IPS-18c (cell line): ENCODE results near the gene DMAP1.

ENCODE experiments used
- H3K4me3 ChIP-seq: 2 replicates; pipeline ENCODE4 v1.7.0; 2013; ENCODE audit warnings: low read depth, mild to moderate bottlenecking, low read length, moderate library complexity; ENCODE audit not compliant: insufficient read depth
- H3K9me3 ChIP-seq: one replicate; pipeline ENCODE4 v1.6.1; 2013; ENCODE audit warnings: mild to moderate bottlenecking, low read length, moderate library complexity; ENCODE audit not compliant: control insufficient read depth, insufficient read depth

The DMAP1 gene

DNA sequence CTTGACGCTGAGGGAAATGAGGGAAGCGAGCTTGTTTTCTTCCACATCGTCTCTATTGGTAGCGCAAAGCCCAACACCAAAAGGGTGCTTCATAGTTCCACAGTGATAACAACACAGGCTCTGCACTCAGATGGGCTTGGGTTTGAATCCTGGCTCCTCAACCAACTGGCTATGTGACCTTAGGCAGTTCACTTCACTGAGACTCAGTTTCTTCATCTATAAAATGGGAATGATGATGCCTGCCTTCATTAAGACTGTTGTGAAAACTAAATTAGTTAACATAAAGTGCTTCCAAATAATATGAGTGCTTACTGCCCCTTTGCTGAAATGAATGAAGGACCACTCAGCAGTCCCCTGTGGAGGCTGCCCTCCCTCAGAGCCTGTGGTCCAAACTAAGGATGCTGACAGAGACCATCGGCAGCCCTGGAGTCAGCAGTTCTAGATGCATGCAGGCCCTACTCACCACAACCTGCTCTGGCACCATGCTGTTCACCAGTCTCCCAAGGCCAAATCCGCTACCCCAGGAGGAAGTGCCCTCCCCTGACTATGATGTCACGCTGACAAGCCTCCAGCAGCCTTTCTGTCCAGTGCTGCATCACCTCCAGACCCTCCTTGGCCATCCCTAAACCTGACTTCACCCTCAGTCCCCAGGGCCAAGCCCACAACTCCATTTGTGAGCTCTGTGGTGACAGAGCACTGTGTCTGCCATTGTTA is 30.7 kb downstream of the DMAP1 start:
- H3K4me3 ChIP-seq = no peak overlapping the region
- peaks cover 2% of the 10 kb centered on the region for H3K9me3 ChIP-seq

DNA sequence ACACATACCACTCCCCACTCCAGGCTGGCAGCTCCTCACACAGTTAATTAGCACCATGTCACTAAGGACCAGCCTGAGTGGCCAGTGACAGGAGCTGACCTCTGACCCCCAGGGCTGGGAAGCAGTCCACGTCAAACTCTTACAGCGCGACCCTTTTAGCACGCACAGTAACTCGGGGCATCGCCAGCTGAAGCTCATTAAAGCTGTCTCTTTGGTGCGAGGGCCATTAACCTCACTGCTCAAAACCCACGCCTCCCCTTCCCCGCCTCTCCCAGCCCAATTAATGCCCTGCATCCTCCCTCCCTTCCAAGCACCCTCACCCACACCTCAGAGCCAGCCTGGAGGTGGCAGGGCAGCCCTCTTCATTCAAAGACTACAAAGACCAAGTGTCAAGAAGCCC is 31.7 kb downstream of the DMAP1 start:
- Histone ChIP-seq H3K9me3 (peaks cover 2% of the 10 kb centered on the region), H3K4me3 (no peak overlapping the region)

DNA sequence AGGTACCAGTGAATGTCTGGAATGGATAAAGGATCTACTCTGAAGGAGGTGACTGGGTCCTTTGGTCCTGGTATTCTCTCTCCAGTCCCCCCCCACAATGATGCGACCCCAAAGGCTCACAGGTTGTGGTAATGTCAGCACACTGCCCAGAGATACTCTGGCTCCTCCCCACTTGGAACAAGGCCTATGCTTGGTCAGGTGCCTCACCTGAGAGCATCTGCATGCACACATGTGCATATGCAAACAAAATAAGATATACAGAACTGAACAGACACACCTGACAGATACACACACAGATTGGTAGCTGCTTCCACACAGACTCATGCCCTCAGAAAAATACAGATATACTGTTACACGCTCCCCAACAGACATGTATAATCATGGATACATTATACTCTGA is 33.5 kb downstream of the DMAP1 start:
- peaks cover 2% of the 10 kb centered on the region for H3K9me3 ChIP-seq
- no peak overlapping the region for H3K4me3 ChIP-seq

DNA sequence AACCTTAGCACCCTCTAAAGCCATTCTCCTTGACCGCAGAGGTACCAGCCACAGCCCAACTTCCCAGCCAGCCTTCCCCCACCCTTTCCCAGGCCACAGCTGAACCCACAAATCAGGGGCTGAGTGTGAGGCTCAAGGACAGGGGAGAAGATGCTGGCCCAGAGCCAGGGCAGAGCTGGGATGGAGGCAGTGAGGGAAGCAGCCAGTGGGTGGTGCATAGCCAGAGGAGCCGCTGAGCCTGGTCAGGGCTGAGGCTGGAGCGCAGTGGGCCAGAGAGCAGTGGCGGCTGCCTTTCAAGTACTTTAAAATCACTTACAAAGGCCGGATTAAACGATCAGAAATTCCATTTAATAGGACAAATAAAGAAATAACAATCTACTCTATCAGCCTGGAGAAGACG is 36.3 kb downstream of the DMAP1 start:
- no peaks in the 10 kb centered on the region for H3K9me3 ChIP-seq
- no peak overlapping the region for H3K4me3 ChIP-seq

DNA sequence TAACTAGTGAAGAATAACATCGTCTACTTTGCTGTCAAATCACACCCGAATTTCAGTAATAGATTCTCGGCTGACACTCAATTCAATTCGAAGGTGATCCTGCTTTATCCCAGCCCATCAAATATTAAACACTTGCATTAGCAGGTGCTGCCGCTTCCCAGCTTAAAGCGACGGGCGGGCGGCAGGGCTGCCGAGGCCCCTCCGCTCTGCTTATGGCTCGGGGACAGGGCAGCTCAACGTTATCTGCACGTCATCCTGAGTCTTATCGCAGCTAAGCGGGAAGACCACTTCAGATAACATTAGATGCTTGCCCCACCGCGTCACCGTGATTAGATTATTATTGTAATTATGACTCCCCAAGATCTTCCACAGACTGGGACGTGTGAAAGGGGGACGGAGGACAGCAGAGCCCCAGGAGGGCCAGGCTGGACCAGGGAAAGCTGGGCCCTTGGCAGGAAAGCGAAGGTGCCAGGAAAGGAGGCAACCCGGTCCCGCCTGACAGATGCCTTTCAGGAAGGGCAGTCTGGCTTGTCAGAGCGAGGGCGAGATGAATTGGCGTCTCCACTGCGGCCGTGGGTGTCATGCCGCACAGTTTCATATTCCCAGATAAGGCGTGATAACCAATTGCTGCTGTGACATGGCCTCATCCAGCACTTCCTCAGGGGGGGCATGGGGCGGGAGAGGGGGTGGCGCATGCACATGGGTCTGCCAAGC is 37.0 kb downstream of the DMAP1 start:
- Histone ChIP-seq H3K9me3 (no peaks in the 10 kb centered on the region), H3K4me3 (no peak overlapping the region)

DNA sequence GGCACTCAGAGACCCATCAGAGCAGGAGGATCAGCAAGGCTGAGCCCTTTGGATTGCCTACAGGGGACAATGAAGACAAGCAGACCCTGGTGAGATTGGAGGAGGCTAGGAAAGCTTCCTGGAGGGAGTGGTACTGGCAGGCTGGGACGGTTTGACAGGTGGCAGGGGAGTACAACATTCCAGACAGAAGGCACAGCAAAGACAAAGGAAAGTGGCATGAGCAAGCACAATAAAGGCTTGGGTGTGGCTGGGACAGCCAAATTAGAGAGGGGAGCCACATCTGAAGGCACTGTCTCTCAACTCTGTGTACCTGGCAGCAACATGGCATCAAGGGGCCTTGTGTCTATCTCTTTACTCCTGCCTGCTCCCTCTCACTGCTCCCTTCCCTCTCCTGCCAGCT is 38.2 kb downstream of the DMAP1 start:
- H3K9me3 ChIP-seq = no peaks in the 10 kb centered on the region
- H3K4me3 ChIP-seq = no peak overlapping the region

DNA sequence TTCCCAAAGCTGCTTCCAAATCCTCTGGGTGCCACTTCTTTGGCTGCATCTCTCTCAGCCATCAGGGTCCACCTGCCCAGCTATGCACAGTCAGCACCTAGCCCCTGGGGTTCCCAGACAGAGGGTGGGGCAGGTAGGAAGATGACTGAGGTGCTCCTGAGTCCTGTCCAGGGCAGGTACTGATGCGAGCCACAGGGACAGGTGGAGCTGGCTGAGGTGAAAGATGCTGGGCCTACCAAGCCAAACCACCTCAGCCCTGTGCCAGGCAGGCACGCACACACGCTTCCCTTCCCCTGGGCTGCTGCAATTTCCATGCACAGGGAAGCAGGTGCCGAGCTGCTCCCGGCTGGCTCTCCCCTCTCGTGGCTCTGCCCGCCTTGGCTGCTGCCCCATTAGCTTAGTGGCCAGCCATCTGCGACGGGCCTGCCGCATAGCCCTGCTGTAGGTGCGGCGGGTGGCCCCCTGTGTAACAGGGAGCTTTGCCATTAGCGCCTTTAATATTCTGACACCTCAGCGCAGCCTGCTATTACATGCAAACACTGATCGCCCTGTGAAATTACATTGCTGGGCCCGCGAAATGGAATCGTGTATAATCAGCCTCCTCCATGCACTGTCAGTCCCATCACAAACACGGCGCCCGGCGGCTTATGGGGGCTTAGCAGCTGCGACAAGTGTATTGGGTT is 38.9 kb downstream of the DMAP1 start:
- H3K4me3 ChIP-seq = no peak overlapping the region
- H3K9me3 ChIP-seq = no peaks in the 10 kb centered on the region

DNA sequence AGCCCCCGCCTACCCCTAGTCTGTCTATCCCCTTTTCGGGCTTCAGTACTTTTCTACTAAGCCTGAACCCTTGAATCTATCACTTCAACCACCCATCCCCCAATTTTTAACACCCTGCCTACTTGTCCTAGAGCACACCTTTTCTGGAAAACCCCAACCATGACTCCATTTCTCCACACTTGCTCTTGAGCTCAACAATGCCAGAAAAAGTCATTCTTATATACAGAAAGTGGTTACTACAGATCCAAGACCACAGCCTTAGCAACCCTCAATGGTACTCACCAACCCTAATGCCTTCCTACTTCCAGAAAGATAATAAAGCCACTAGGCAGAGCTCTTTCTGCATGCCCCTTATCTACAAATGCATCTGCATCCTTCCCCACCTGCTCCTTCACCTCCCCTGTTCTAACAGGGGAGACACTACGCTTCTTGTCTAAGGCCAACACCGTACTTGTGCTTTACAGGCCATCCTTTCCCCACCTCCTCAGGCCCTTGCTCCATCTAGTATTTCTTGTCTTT is 41.2 kb downstream of the DMAP1 start:
- H3K9me3 ChIP-seq = no peaks in the 10 kb centered on the region
- H3K4me3 ChIP-seq = no peak overlapping the region

DNA sequence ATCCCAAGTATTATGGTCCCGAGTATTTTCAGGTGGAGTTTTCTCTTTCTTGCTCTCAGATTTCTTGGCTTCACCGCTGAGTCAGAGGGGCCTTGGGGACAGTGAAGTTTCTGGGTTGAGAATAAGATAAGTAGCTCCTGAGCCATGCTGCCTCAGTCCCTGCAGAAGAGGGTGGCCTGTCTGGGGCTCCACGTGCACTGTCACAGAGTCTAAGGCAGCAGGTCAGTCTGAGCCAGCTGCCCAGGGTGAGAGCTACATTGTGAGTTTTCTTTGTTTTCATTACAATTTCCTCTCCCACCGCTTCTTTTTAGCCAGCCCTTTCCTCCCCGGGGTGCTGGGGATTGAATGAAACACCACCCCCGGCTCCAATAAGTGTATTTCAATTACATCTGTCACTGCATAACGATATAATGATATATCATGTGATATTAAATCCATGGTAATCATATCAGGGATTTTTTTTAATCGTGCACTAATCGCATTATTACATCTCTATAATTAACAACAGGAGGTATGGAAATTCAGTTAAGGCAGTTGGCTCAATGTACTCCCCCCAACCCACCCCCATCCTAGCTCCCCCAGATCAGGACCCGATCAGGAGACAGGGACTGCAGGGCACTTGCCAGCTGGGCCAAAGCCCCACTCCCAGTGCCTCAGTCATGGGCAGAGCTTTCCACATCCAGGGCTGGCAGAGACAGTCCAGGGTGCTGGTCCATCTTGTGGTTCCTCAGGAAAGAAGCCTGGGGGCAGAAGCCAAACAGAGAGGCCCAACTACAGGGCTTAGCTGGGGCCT is 43.7 kb downstream of the DMAP1 start:
- peaks cover 2% of the 10 kb centered on the region for H3K9me3 ChIP-seq
- no peak overlapping the region for H3K4me3 ChIP-seq

DNA sequence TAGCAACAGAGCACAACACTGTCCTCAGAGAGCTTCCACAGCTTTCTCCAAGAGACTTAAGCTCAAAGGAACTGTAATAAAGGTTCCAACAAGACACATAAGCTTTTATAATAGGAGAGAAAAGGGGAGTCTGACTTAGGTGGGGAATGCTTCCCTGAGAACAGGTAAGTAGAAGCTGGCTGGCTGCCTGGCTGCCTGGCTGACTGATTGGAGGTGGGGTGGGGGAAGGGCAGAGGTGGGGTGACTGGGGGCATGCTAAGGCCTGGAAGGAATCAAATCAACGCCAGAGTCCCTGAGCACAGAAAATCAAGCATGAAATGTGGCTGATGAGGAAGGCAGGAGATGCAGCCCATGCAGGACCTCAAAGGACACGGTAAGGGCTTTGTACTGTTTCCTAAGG is 45.8 kb downstream of the DMAP1 start:
- no peak overlapping the region for H3K4me3 ChIP-seq
- H3K9me3 ChIP-seq = peaks cover 2% of the 10 kb centered on the region

DNA sequence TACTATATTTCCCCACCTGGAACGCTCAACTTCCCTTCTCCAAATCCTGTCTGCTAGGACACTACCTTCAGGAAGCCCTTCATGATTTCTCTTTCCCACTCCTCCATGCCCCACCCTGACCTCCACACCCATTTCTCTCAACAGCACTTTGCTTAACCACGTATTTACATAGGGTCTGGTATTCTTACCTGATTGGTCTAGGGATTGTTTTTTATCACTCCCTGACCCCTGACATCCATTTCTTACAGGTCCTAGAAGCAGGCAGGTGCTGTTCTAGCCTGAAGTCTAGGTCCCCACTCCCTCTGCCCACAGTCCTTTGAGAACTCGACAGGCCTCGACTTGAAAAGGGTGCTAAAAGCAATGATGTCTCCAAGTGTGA is 47.5 kb downstream of the DMAP1 start:
- H3K9me3 ChIP-seq = peaks cover 2% of the 10 kb centered on the region
- no peak overlapping the region for H3K4me3 ChIP-seq

DNA sequence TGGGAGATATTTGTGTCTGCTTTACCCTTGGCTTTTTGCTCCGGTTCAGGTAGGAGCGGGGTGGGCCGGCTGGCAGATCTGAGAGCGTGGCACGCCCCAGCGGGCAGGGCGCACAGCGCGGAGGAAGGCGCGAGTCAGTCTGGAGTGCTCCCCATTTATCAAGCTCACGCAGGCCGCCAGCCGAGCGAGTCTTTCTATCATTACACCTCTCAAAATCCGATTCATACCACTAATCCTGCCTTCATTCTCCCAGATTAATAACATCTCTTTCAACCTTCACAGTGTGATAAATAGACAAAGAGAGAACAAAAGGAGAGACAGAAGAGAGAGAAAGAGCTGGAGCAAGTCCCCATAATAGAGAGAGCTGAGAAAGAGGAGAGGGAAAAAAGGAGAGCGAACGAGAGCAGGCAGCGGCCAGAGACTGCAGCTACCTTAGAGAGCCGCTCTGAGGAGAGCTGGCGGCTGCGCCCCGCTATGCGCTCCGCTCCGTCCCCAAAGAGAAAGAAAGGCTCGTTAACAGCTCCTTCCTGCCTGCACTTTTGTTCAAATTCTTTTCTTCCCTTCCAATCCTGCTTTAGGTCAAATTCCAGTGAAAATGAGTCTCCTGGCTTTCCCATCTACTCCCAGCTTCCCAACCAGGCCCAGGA is 48.0 kb downstream of the DMAP1 start:
- H3K4me3 ChIP-seq = no peak overlapping the region
- H3K9me3 ChIP-seq = peaks cover 2% of the 10 kb centered on the region

DNA sequence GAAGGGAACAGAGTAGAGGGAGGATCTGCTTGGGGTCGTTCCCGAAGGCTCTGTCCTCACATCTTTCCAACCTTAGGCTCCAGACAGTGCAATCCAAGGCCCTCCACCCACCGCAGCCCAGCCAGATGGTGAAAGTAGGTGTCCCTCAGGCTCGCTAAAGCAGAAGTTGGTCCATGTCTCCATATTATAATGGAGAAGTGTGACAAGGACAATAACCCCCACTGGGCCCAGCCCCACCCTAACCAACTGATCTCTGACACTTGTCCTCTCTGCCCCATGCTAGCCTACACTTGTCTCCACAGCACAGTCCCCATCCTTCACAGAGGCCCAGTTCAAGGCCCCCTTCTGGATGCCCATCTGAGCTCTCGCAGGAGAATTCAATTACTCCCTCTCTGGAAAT is 48.7 kb downstream of the DMAP1 start:
- peaks cover 2% of the 10 kb centered on the region for H3K9me3 ChIP-seq
- H3K4me3 ChIP-seq = no peak overlapping the region

DNA sequence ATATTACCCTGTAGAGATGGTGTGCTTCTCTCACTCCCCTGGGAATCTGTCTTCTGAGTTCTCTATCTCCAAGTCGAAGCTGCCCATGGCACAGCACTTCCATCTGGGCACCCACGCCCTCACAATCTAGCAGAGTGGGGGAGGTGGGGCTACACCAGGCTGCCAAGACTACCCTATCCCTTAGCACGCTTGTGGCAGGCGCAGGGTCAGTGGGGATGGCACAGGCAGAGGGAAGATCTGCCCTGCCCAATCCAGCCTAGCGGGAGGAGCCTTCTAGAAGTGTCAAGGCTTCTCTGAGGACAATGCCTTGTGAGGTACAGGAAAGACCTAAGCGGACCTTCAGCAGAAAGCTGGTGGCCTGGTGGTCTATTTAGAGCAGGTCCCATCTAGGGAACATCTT is 49.1 kb downstream of the DMAP1 start:
- Histone ChIP-seq H3K9me3 (peaks cover 2% of the 10 kb centered on the region), H3K4me3 (no peak overlapping the region)

DNA sequence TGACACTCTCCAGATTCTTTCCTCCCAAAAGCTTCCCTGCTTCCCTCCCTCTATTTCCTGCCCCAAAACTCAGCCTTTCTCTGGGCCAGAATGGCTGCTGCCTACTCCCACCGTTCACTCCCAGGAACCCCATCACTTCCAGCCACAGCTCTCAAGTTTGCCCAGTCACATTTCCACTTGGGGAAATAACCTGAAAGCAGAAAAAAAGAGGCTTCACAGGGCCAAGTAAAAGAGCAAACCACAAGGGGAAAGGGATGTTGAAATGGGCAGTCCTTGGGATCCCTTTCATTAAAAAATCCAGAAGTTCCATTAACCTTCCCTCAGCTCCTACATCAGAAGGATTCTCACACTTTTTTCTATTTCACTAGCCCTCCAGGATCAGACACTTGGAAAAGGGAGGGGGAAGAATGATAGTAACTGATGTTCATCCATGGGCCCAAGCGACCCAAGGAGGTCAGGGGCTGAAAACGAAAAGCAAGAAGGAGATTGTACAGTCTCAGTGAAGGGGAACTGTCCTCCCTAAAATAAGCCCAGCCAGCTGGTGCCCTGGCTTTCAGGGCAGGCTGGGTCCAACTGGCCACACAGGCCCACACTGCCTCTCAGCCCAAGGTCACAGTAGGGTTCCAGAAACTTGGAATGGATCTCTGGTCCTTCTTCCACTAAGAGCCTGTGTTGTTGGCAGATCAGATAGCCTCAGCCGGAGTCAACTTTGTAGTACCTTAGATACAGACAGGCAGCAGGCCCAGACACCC is 49.7 kb downstream of the DMAP1 start:
- peaks cover 2% of the 10 kb centered on the region for H3K9me3 ChIP-seq
- no peak overlapping the region for H3K4me3 ChIP-seq
